Adipocyte (in vitro differentiated cells): ENCODE measurements around the gene ATF7IP.
A peak's percentile ranks its signal among the peaks of the same experiment; 100 is the strongest.

Source experiments
- DNase-seq: peaks from one replicate; pipeline ENCODE4 v3.0.0-alpha.2; 2015; ENCODE audit warnings: low read depth
- H3K27me3 ChIP-seq: replicated peaks from 2 replicates; pipeline ENCODE4 v1.7.0; 2013; ENCODE audit warnings: mild to moderate bottlenecking, low read length, moderate library complexity; ENCODE audit not compliant: control insufficient read depth, insufficient read depth
- H3K36me3 ChIP-seq: 2 replicates; pipeline ENCODE4 v1.7.0; 2013; ENCODE audit warnings: low read length, mild to moderate bottlenecking, moderate library complexity; ENCODE audit not compliant: control insufficient read depth, insufficient read depth, severe bottlenecking
- H3K4me1 ChIP-seq: 2 replicates; pipeline ENCODE4 v1.7.0; 2013; ENCODE audit warnings: mild to moderate bottlenecking, low read length, moderate library complexity; ENCODE audit not compliant: control insufficient read depth, insufficient read depth
- H3K4me3 ChIP-seq: 2 replicates; pipeline ENCODE4 v1.7.0; 2013; ENCODE audit warnings: mild to moderate bottlenecking, low read length, moderate library complexity
- H3K9ac ChIP-seq: 2 replicates; pipeline ENCODE4 v1.7.0; 2013; ENCODE audit warnings: mild to moderate bottlenecking, low read length, moderate library complexity
- H3K9me3 ChIP-seq: 2 replicates; pipeline ENCODE4 v1.7.0; 2013; ENCODE audit warnings: mild to moderate bottlenecking, low read length, moderate library complexity; ENCODE audit not compliant: control insufficient read depth

The ATF7IP gene

DNA sequence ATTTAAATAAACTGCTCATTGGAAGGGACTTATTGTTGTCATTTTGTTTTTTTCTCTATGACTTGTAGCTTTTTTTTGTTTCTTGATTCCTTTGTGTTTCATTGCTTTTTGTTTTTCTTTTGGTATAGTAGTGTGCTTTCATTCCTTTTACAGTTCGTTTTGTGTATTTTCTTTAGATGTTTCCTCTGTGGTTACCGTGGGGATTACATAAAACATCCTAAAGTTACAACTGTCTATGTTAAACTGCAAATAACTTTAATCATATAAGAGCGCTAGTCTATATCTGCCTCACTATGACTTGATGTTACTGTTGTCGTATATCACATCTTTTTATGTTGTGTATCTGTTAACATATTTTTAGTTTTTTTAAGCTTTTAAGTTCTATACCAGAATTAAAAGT is 86.9 kb downstream of the ATF7IP start:
- no peaks in the 10 kb centered on the region for H3K27me3 ChIP-seq
- no peak for DNase-seq
- H3K36me3 ChIP-seq: peaks cover 63% of the 10 kb centered on the region
- H3K4me3 ChIP-seq: no peak overlapping the region
- no peaks in the 10 kb centered on the region for H3K9me3 ChIP-seq
- no peak overlapping the region for H3K9ac ChIP-seq
- H3K4me1 ChIP-seq: no peaks in the 10 kb centered on the region

- H3K36me3 ChIP-seq: peaks cover 61% of the 10 kb centered on the region
- no peaks in the 10 kb centered on the region for H3K9me3 ChIP-seq
- DNase-seq: no peak
- H3K4me1 ChIP-seq: no peaks in the 10 kb centered on the region
- no peak overlapping the region for H3K4me3 ChIP-seq
- no peaks in the 10 kb centered on the region for H3K27me3 ChIP-seq
- no peak overlapping the region for H3K9ac ChIP-seq
Observed at GRCh38 chr12:14452865-14453264, 87.4 kb downstream of the ATF7IP start.

- Histone ChIP-seq H3K4me1 (no peaks in the 10 kb centered on the region), H3K36me3 (peaks cover 61% of the 10 kb centered on the region), H3K4me3 (no peak overlapping the region), H3K9me3 (no peaks in the 10 kb centered on the region), H3K27me3 (no peaks in the 10 kb centered on the region), H3K9ac (no peak overlapping the region)
- no peak for DNase-seq
Observed at GRCh38 chr12:14454098-14454907, 88.8 kb downstream of the ATF7IP start.

DNA sequence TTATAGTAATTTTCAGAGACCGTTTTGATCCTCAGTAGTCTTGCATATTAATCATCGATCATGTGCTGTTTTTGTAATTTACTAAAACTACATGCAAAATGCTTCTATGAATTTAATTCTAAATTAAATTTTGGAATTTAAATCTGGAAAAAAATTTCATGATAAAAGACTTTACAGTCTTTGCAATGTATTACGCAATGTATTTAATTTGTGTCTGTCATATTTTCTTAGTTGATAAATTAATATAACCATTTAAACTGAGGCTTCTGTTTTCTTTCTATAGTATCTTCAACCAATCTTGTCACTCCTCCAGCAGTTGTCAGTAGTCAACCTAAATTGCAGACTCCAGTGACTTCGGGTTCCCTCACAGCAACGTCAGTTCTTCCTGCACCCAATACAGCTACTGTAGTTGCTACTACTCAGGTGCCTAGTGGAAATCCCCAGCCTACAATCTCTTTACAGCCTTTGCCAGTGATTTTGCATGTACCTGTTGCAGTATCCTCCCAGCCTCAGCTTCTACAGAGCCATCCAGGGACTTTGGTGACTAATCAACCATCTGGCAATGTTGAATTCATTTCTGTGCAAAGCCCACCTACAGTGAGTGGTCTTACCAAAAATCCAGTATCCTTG is 94.8 kb downstream of the ATF7IP start:
- Histone ChIP-seq H3K36me3 (peaks cover 86% of the 10 kb centered on the region), H3K9ac (no peak overlapping the region), H3K9me3 (no peaks in the 10 kb centered on the region), H3K27me3 (no peaks in the 10 kb centered on the region), H3K4me1 (no peaks in the 10 kb centered on the region), H3K4me3 (no peak overlapping the region)
- no peak for DNase-seq

DNA sequence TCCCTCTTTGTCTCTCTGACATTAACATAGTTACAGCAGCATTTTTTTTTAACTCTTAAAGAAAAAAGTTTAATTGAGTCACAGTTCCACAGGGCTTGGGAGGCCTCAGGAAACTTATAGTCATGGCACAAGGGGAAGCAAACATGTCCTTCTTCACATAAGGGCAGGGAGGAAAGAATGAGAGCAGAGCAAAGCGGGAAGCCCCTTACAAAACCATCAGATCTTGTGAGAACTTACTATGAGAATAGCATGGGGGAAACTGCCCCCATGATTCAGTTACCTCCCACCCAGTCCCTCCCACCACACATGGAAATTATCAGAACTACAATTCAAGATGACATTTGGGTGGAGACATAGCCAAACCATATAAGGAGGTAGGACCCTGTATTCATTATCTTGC is 106.0 kb downstream of the ATF7IP start:
- H3K4me3 ChIP-seq: no peak overlapping the region
- no peaks in the 10 kb centered on the region for H3K27me3 ChIP-seq
- H3K9me3 ChIP-seq: peaks cover 66% of the 10 kb centered on the region
- H3K36me3 ChIP-seq: peaks cover 96% of the 10 kb centered on the region
- H3K4me1 ChIP-seq: no peaks in the 10 kb centered on the region
- no peak overlapping the region for H3K9ac ChIP-seq
- DNase-seq: no peak

DNA sequence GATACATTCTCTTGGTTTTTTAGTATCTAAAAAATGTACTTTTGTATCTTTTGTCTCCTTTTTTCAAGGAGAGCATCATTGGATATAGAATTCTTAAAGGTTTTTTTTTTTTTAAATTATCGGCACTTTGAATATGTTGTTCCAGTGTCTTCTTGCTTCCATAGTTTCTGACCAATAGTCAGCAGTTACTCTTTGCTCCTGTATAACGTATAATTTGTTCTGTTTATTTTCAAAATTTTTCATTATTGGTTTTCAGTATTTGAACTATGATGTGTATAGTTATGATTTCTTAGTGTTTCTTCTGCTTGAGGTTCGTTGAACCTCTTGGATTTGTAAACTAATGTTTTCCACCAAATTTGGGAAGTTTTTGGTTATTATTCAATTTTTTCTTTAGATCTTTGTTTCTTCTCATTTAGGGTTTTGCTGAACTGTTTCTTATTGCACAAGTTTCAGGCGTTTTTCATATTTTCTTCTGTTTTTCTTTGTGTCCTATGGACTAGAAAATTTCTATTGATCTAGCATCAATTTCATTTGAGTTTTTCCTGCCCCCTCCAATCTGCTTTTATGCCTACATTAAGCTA is 108.3 kb downstream of the ATF7IP start:
- peak; percentile 40 for DNase-seq
- no peaks in the 10 kb centered on the region for H3K27me3 ChIP-seq
- H3K36me3 ChIP-seq: peaks cover 96% of the 10 kb centered on the region

GRCh38 chr12:14479004-14479403 is 113.5 kb downstream of the ATF7IP start:
- Histone ChIP-seq H3K4me1 (no peaks in the 10 kb centered on the region), H3K4me3 (no peak overlapping the region), H3K36me3 (peaks cover 96% of the 10 kb centered on the region), H3K27me3 (no peaks in the 10 kb centered on the region), H3K9ac (no peak overlapping the region), H3K9me3 (peaks cover 34% of the 10 kb centered on the region)
- DNase-seq: no peak

More for the DNA sequence above, 108.3 kb downstream of the ATF7IP start:
- peak overlapping the region; percentile 60 for H3K4me3 ChIP-seq
- H3K9me3 ChIP-seq: peaks cover 75% of the 10 kb centered on the region
- H3K4me1 ChIP-seq: no peaks in the 10 kb centered on the region
- H3K9ac ChIP-seq: no peak overlapping the region

DNA sequence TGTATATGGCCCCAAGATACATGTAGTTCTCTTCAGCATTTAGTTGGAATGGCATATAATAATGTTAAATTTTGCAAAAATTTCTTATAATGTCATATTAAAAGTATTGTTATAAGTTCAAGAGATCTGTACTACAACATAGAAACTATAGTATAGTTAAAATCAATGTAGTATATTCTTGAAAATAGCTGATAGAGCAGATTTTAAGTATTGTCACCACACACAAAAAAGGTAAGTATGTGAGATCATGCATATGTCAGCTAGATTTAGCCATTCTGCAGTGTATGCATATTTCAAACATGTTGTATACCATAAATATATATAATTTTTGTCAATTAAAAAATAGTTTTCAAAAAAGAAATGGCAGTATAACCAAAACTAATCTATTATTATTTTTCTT is 115.7 kb downstream of the ATF7IP start:
- Histone ChIP-seq H3K4me1 (no peaks in the 10 kb centered on the region), H3K9me3 (peaks cover 12% of the 10 kb centered on the region), H3K36me3 (peaks cover 100% of the 10 kb centered on the region), H3K27me3 (no peaks in the 10 kb centered on the region), H3K9ac (no peak overlapping the region), H3K4me3 (no peak overlapping the region)
- no peak for DNase-seq

DNA sequence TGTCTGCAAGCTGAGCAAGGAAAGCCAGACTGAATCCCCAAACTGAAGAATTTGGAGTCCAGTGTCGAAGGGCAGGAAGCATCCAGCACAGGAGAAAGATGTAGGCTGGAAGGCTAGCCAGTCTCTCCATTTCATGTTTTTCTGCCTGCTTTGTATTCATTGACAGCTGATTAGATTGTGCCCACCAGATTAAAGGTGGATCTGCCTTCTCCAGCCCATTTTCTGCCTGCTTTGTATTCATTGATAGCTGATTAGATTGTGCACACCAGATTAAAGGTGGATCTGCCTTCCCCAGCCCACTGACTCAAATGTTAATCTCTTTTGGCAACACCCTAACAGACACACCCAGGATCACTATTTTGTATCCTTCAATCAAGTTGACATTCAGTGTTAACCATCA is 116.9 kb downstream of the ATF7IP start:
- Histone ChIP-seq H3K27me3 (no peaks in the 10 kb centered on the region), H3K4me3 (no peak overlapping the region), H3K9ac (no peak overlapping the region), H3K4me1 (no peaks in the 10 kb centered on the region), H3K36me3 (peaks cover 100% of the 10 kb centered on the region), H3K9me3 (peaks cover 5% of the 10 kb centered on the region)
- DNase-seq: no peak

GRCh38 chr12:14482886-14483285 is 117.4 kb downstream of the ATF7IP start:
- no peak for DNase-seq
- no peak overlapping the region for H3K4me3 ChIP-seq
- no peaks in the 10 kb centered on the region for H3K4me1 ChIP-seq
- H3K9me3 ChIP-seq: no peaks in the 10 kb centered on the region
- no peak overlapping the region for H3K9ac ChIP-seq
- H3K36me3 ChIP-seq: peaks cover 100% of the 10 kb centered on the region
- no peaks in the 10 kb centered on the region for H3K27me3 ChIP-seq

GRCh38 chr12:14495326-14495725 is 129.8 kb downstream of the ATF7IP start:
- H3K27me3 ChIP-seq: no peaks in the 10 kb centered on the region
- H3K9ac ChIP-seq: no peak overlapping the region
- no peak overlapping the region for H3K4me3 ChIP-seq
- H3K4me1 ChIP-seq: no peaks in the 10 kb centered on the region
- peaks cover 89% of the 10 kb centered on the region for H3K36me3 ChIP-seq
- no peak for DNase-seq
- peaks cover 5% of the 10 kb centered on the region for H3K9me3 ChIP-seq
